ENCODE data around the gene KCND2.

KCND2 gene

GRCh38 chr7:120311028-120311788 lies 38.2 kb downstream of the KCND2 start:
- no peak for DNase-seq (ENCODE audit: low spot score)

GRCh38 chr7:120320218-120320961 lies 47.4 kb downstream of the KCND2 start:
- no peak for DNase-seq (ENCODE audit: low spot score)

- no peak for DNase-seq (ENCODE audit: low spot score)
Observed at GRCh38 chr7:120327054-120327453, 54.1 kb downstream of the KCND2 start.

- DNase-seq (ENCODE audit: low spot score) = no peak
Observed at GRCh38 chr7:120332433-120332832, 59.5 kb downstream of the KCND2 start.

- DNase-seq (ENCODE audit: low spot score) = no peak
Observed at GRCh38 chr7:120334475-120334874, 61.5 kb downstream of the KCND2 start.

GRCh38 chr7:120337308-120337907 lies 64.4 kb downstream of the KCND2 start:
- DNase-seq (ENCODE audit: low spot score) = peak; percentile 30

GRCh38 chr7:120344276-120344675 lies 71.3 kb downstream of the KCND2 start:
- DNase-seq (ENCODE audit: low spot score) = no peak

- no peak for DNase-seq (ENCODE audit: low spot score)
Observed at GRCh38 chr7:120353171-120353570, 80.2 kb downstream of the KCND2 start.

- DNase-seq (ENCODE audit: low spot score) = no peak
Observed at GRCh38 chr7:120360918-120361317, 87.9 kb downstream of the KCND2 start.

GRCh38 chr7:120363414-120363813 lies 90.4 kb downstream of the KCND2 start:
- no peak for DNase-seq (ENCODE audit: low spot score)

- no peak for DNase-seq (ENCODE audit: low spot score)
Observed at GRCh38 chr7:120370954-120371353, 98.0 kb downstream of the KCND2 start.

GRCh38 chr7:120373174-120373573 lies 100.2 kb downstream of the KCND2 start:
- DNase-seq (ENCODE audit: low spot score) = no peak

- DNase-seq (ENCODE audit: low spot score) = no peak
Observed at GRCh38 chr7:120394595-120394994, 121.6 kb downstream of the KCND2 start.

- no peak for DNase-seq (ENCODE audit: low spot score)
Observed at GRCh38 chr7:120395526-120396019, 122.6 kb downstream of the KCND2 start.

- DNase-seq (ENCODE audit: low spot score) = no peak
Observed at GRCh38 chr7:120398284-120399000, 125.5 kb downstream of the KCND2 start.

- no peak for DNase-seq (ENCODE audit: low spot score)
Observed at GRCh38 chr7:120400806-120401455, 128.0 kb downstream of the KCND2 start.

- DNase-seq (ENCODE audit: low spot score) = no peak
Observed at GRCh38 chr7:120402079-120402767, 129.2 kb downstream of the KCND2 start.

GRCh38 chr7:120402801-120403200 lies 129.8 kb downstream of the KCND2 start:
- no peak for DNase-seq (ENCODE audit: low spot score)

- no peak for DNase-seq (ENCODE audit: low spot score)
Observed at GRCh38 chr7:120404042-120404441, 131.1 kb downstream of the KCND2 start.

- no peak for DNase-seq (ENCODE audit: low spot score)
Observed at GRCh38 chr7:120405652-120406051, 132.7 kb downstream of the KCND2 start.

- DNase-seq (ENCODE audit: low spot score) = no peak
Observed at GRCh38 chr7:120407010-120407409, 134.0 kb downstream of the KCND2 start.
